DND-41 (cell line): ENCODE results near the gene ANKS1B.
"Not testable (repeated sequence)": the region's sequence is repeated elsewhere in the genome, so short reads cannot be mapped to it uniquely, and the experiment has no call there.

Experiments
- ATAC-seq: fragments of 200-7000 bp; cut with Tn5 transposase; 3 replicates; pipeline ENCODE4 v1.9.1; 2021; ENCODE audit warnings: low read depth; ENCODE audit not compliant: insufficient read depth
- DNase-seq: peaks from one replicate; pipeline ENCODE4 v3.0.0-alpha.2; 2020
- H2AFZ ChIP-seq: 2 replicates; pipeline ENCODE4 v1.6.0; 2012; ENCODE audit warnings: low read depth, low read length
- H3K27ac ChIP-seq: 2 replicates; pipeline ENCODE4 v1.5.1; 2012; ENCODE audit warnings: low read length, inconsistent platforms
- H3K27me3 ChIP-seq: fragments of 200-600 bp; sonication (generic); 2 replicates; pipeline ENCODE4 v1.6.0; 2012; ENCODE audit warnings: low read length, mild to moderate bottlenecking, inconsistent platforms; ENCODE audit not compliant: insufficient read depth, poor library complexity
- H3K36me3 ChIP-seq: 2 replicates; pipeline ENCODE4 v1.5.1; 2012; ENCODE audit warnings: low read length, inconsistent platforms; ENCODE audit not compliant: insufficient read depth
- H3K4me1 ChIP-seq: 2 replicates; pipeline ENCODE4 v1.5.1; 2012; ENCODE audit warnings: mild to moderate bottlenecking, low read length; ENCODE audit not compliant: insufficient read depth
- H3K4me2 ChIP-seq: 2 replicates; pipeline ENCODE4 v1.6.0; 2012; ENCODE audit warnings: mild to moderate bottlenecking, moderate library complexity, low read length, inconsistent platforms; ENCODE audit not compliant: insufficient read depth
- H3K4me3 ChIP-seq, 2 experiments: fragments of 200-600 bp in 1 of 2; shearing (Covaris generic) in 1 of 2; 2 replicates each; pipeline ENCODE4 v1.5.1; 2012 to 2016; ENCODE audit warnings: inconsistent platforms in 2 of 2, low read length in 2 of 2, mild to moderate bottlenecking in 2 of 2, low read depth in 1 of 2, moderate library complexity in 1 of 2
- H3K79me2 ChIP-seq: 2 replicates; pipeline ENCODE4 v1.6.0; 2012; ENCODE audit warnings: low read length, inconsistent platforms; ENCODE audit not compliant: insufficient read depth
- H3K9ac ChIP-seq: 2 replicates; pipeline ENCODE4 v1.6.0; 2012; ENCODE audit warnings: low read depth, mild to moderate bottlenecking, inconsistent platforms, low read length, moderate library complexity
- H3K9me3 ChIP-seq: 2 replicates; pipeline ENCODE4 v1.5.1; 2012; ENCODE audit warnings: low read length, moderate library complexity, mild to moderate bottlenecking, inconsistent platforms; ENCODE audit not compliant: insufficient read depth, severe bottlenecking
- H4K20me1 ChIP-seq: 2 replicates; pipeline ENCODE4 v1.6.0; 2012; ENCODE audit warnings: low read length; ENCODE audit not compliant: insufficient read depth
- EZH2 ChIP-seq: IDR thresholded peaks from 3 replicates; pipeline ENCODE4 v1.6.1; 2012; ENCODE audit warnings: borderline replicate concordance, low read depth, mild to moderate bottlenecking, moderate library complexity, low read length, inconsistent platforms; ENCODE audit not compliant: severe bottlenecking
- TF ChIP-seq, protein P1 (sequence below): IDR thresholded peaks from 2 replicates; pipeline ENCODE4 v1.5.1; 2012; ENCODE audit warnings: borderline replicate concordance, low read length, moderate library complexity, mild to moderate bottlenecking; ENCODE audit not compliant: poor library complexity, severe bottlenecking; ENCODE audit errors: extremely low read depth

Gene ANKS1B

DNA sequence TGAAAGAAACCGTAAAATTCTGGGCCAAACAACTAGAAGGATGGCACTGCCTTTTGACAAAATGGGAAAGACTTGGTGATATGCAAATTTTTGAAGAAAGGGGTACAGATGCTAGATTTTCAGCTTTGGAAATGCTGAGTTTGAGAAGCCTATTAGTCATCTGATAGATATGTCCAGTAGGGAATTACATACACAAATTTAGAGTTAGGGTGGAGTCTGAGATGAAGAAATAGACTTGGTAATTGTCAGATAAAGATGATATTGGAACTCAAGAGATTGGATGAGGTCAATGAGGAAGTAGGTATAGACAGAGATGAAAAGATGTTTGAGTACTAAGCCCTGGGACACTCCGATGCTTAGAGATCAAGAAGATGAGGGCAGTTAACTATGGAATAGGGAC is 184.1 kb downstream of the ANKS1B start:
- Histone ChIP-seq H3K27ac (no peak overlapping the region), H3K4me1 (no peaks in the 10 kb centered on the region), H3K36me3 (no peaks in the 10 kb centered on the region), H3K9me3 (no peaks in the 10 kb centered on the region), H3K4me2 (no peak overlapping the region), H3K9ac (no peak overlapping the region), H4K20me1 (no peaks in the 10 kb centered on the region), H2AFZ (no peak overlapping the region), H3K27me3 (peaks cover 4% of the 10 kb centered on the region), H3K79me2 (no peaks in the 10 kb centered on the region), H3K4me3 (no peak overlapping the region)
- no peak for TF ChIP-seq EZH2
- TF ChIP-seq, protein P1, sequence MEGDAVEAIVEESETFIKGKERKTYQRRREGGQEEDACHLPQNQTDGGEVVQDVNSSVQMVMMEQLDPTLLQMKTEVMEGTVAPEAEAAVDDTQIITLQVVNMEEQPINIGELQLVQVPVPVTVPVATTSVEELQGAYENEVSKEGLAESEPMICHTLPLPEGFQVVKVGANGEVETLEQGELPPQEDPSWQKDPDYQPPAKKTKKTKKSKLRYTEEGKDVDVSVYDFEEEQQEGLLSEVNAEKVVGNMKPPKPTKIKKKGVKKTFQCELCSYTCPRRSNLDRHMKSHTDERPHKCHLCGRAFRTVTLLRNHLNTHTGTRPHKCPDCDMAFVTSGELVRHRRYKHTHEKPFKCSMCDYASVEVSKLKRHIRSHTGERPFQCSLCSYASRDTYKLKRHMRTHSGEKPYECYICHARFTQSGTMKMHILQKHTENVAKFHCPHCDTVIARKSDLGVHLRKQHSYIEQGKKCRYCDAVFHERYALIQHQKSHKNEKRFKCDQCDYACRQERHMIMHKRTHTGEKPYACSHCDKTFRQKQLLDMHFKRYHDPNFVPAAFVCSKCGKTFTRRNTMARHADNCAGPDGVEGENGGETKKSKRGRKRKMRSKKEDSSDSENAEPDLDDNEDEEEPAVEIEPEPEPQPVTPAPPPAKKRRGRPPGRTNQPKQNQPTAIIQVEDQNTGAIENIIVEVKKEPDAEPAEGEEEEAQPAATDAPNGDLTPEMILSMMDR: no peak
- ATAC-seq (no peak), DNase-seq (no peak)

GRCh38 chr12:99797931-99798330 is 186.8 kb downstream of the ANKS1B start:
- not testable (repeated sequence) for ATAC-seq, DNase-seq

DNA sequence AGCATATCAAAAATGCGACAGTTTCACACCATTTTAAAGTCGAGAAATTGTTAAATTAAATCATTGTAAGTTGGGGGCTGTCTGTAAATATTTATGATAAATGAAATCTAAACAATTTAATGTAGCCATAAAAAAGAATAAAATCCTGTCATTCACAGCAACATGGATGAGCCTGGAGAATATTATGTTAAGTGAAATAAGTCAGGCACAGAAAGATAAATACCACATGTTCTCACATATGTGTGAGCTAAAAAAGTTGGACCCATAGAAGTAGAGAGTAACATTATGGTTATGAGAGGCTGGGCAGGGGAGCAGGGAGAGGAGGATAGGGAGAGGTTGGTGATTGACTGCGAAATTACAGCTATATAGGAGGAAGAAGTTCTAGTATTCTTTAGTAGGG is 201.3 kb downstream of the ANKS1B start:
- H4K20me1 ChIP-seq: no peaks in the 10 kb centered on the region
- no peaks in the 10 kb centered on the region for H3K27me3 ChIP-seq
- TF ChIP-seq, protein P1: no peak
- no peak for TF ChIP-seq EZH2
- H3K27ac ChIP-seq: no peak overlapping the region
- no peak overlapping the region for H3K4me3 ChIP-seq
- H3K9ac ChIP-seq: no peak overlapping the region
- ATAC-seq (no peak), DNase-seq (no peak)
- no peak overlapping the region for H3K4me2 ChIP-seq
- no peaks in the 10 kb centered on the region for H3K4me1 ChIP-seq
- no peaks in the 10 kb centered on the region for H3K36me3 ChIP-seq
- no peaks in the 10 kb centered on the region for H3K79me2 ChIP-seq
- no peaks in the 10 kb centered on the region for H3K9me3 ChIP-seq
- no peak overlapping the region for H2AFZ ChIP-seq

More at GRCh38 chr12:99797931-99798330, 186.8 kb downstream of the ANKS1B start:
- H2AFZ ChIP-seq, H3K79me2 ChIP-seq, H3K9ac ChIP-seq, H3K27me3 ChIP-seq, H3K4me3 ChIP-seq, H3K4me1 ChIP-seq, H3K4me2 ChIP-seq, H4K20me1 ChIP-seq, H3K36me3 ChIP-seq, H3K9me3 ChIP-seq, H3K27ac ChIP-seq: not testable (repeated sequence)

DNA sequence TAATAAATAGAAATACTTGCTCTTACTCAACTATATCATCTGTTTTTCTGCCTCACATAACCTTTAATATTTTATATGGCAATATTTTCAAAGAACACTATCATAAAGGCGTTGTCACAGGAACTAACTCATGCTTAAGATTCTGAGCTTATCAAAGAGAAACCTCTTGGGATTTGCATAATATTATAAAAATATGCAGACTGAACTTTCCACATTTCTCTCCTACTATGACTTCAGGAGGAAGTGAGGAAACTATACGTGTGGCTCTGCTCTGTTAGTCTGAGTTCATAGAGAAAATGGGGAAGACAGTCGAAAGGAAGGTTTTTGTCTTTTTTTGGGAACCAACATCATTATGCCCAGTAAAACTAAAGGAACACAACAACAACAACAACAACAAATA is 212.5 kb downstream of the ANKS1B start:
- Histone ChIP-seq H3K79me2 (no peaks in the 10 kb centered on the region), H3K27me3 (peaks cover 3% of the 10 kb centered on the region), H3K27ac (no peak overlapping the region), H3K4me2 (no peak overlapping the region), H3K36me3 (no peaks in the 10 kb centered on the region), H3K4me1 (no peaks in the 10 kb centered on the region), H2AFZ (no peak overlapping the region), H3K4me3 (no peak overlapping the region), H4K20me1 (no peaks in the 10 kb centered on the region), H3K9ac (no peak overlapping the region), H3K9me3 (no peaks in the 10 kb centered on the region)
- no peak for ATAC-seq
- no peak for DNase-seq
- TF ChIP-seq EZH2: no peak
- TF ChIP-seq, protein P1: no peak
